GM19324 (cell line): ENCODE measurements around the gene COX7A2L.
A peak's percentile ranks its signal among the peaks of the same experiment; 100 is the strongest.
"Not testable (repeated sequence)": the region's sequence is repeated elsewhere in the genome, so short reads cannot be mapped to it uniquely, and the experiment has no call there.

Experiments used
- ATAC-seq: cut with Tn5 transposase; IDR thresholded peaks from one replicate; pipeline ENCODE4 v1.9.1; 2021; ENCODE audit warnings: mild to moderate bottlenecking, moderate library complexity; ENCODE audit not compliant: unreplicated experiment, low FRiP score

Gene COX7A2L

GRCh38 chr2:42368817-42369531, 8.0 kb upstream of the COX7A2L start:
- ATAC-seq, result no peak

GRCh38 chr2:42367835-42368234, 6.8 kb upstream of the COX7A2L start:
- no peak for ATAC-seq

- ATAC-seq, result no peak
Observed at GRCh38 chr2:42366411-42366810, 5.4 kb upstream of the COX7A2L start.

- ATAC-seq, result no peak
Observed at GRCh38 chr2:42364658-42365057, 3.6 kb upstream of the COX7A2L start.

- no peak for ATAC-seq
Observed at GRCh38 chr2:42363413-42363812, 2.4 kb upstream of the COX7A2L start.

- ATAC-seq, result peak; percentile 9
Observed at GRCh38 chr2:42361728-42362283, 789 bp upstream of the COX7A2L start.

GRCh38 chr2:42360493-42360889, 526 bp downstream of the COX7A2L start:
- no peak for ATAC-seq

GRCh38 chr2:42359965-42360483, 993 bp downstream of the COX7A2L start:
- ATAC-seq, result no peak

GRCh38 chr2:42359304-42359964, 1.6 kb downstream of the COX7A2L start:
- no peak for ATAC-seq

- no peak for ATAC-seq
Observed at GRCh38 chr2:42353792-42354429, 7.1 kb downstream of the COX7A2L start.

- ATAC-seq, result no peak
Observed at GRCh38 chr2:42351864-42352263, 9.2 kb downstream of the COX7A2L start.

GRCh38 chr2:42350434-42351063, 10.5 kb downstream of the COX7A2L start:
- no peak for ATAC-seq

- no peak for ATAC-seq
Observed at GRCh38 chr2:42348113-42348805, 12.8 kb downstream of the COX7A2L start.

GRCh38 chr2:42347518-42347917, 13.5 kb downstream of the COX7A2L start:
- not testable (repeated sequence) for ATAC-seq

GRCh38 chr2:42346856-42347255, 14.2 kb downstream of the COX7A2L start:
- ATAC-seq, result not testable (repeated sequence)

- ATAC-seq, result no peak
Observed at GRCh38 chr2:42345986-42346385, 15.0 kb downstream of the COX7A2L start.

- ATAC-seq, result no peak
Observed at GRCh38 chr2:42342795-42343241, 18.2 kb downstream of the COX7A2L start.

- ATAC-seq, result no peak
Observed at GRCh38 chr2:42342061-42342794, 18.8 kb downstream of the COX7A2L start.

- no peak for ATAC-seq
Observed at GRCh38 chr2:42340938-42341636, 19.9 kb downstream of the COX7A2L start.
